ENCODE data around the gene EN1. TPM values are rescaled to one million over a fixed set of nuclear protein-coding genes. Genes with fewer than 3 reads are reported as not detected.

The EN1 gene
- total RNA-seq, 1 experiment from 2014 or later: not detected

- Mint-ChIP-seq H3K27ac (no peak overlapping the region), H3K36me3 (no peaks in the 10 kb centered on the region), H3K9me3 (no peaks in the 10 kb centered on the region), H3K27me3 (ENCODE audit: low read depth) (peaks cover 100% of the 10 kb centered on the region), H3K4me3 (peak overlapping the region; percentile 59), H3K4me1 (peaks cover 66% of the 10 kb centered on the region)
- POLR2A ChIA-PET: no interaction called here
- DNase-seq (ENCODE audit: low spot score): no peak
- no peak for ATAC-seq
- CTCF ChIA-PET: interaction anchor here (1.0 kb wide), 1 partner anchor 18 kb away, joined by 3 read pairs; no protein-coding TSS in a partner anchor
- TF ChIP-seq ZNF121 (CRISPR knock-in tag; IDR thresholded peaks at IDR 0.05) (no peak), RORB (CRISPR knock-in tag; IDR thresholded peaks at IDR 0.05) (no peak), NR1H2 (CRISPR knock-in tag; IDR thresholded peaks at IDR 0.05) (no peak), ATF3 (CRISPR knock-in tag; conservative IDR thresholded peaks at IDR 0.05) (no peak), KAT7 (CRISPR knock-in tag; IDR thresholded peaks at IDR 0.05; ENCODE audit: borderline replicate concordance) (no peak), E2F4 (CRISPR knock-in tag; IDR thresholded peaks at IDR 0.05; ENCODE audit: borderline replicate concordance, low read depth) (no peak), NFYB (CRISPR knock-in tag; conservative IDR thresholded peaks at IDR 0.05; ENCODE audit: low read depth) (no peak), TEAD1 (CRISPR knock-in tag; IDR thresholded peaks at IDR 0.05) (no peak), ZNF532 (CRISPR knock-in tag; IDR thresholded peaks at IDR 0.05; ENCODE audit: borderline replicate concordance) (no peak), EMX1 (CRISPR knock-in tag; IDR thresholded peaks at IDR 0.05) (no peak)
- TF ChIP-seq, protein P1, sequence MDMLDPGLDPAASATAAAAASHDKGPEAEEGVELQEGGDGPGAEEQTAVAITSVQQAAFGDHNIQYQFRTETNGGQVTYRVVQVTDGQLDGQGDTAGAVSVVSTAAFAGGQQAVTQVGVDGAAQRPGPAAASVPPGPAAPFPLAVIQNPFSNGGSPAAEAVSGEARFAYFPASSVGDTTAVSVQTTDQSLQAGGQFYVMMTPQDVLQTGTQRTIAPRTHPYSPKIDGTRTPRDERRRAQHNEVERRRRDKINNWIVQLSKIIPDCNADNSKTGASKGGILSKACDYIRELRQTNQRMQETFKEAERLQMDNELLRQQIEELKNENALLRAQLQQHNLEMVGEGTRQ (CRISPR knock-in tag; IDR thresholded peaks at IDR 0.05): no peak
Observed at GRCh38 chr2:118852605-118853128, 5.2 kb upstream of the EN1 start.

DNA sequence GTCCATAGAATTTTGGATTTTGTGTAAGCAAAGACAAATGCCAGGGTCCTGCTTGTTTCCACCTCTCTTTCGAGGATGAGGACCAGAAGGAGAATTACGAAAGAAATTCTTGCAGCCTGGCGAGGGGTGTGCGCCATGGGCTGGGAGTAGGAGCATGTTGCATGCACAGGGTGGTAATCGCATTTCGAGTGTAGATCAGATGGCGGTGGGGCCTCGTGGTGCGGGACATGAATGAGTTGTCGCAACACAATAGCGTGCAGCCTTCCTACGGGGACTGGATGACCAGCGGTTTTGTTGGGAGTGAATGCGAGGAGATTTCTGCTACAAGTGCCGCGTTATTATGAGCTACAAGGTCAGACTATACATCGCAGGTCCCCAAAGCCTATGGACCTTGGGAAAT, 4.2 kb upstream of the EN1 start:
- Mint-ChIP-seq H3K27me3 (ENCODE audit: low read depth) (peaks cover 97% of the 10 kb centered on the region), H3K4me3 (no peak overlapping the region; the same call in 1 of the 2 replicates)
- no peak for DNase-seq (ENCODE audit: low spot score)

More for the DNA sequence above, 4.2 kb upstream of the EN1 start:
- Mint-ChIP-seq H3K27ac (no peak overlapping the region), H3K4me1 (peaks cover 67% of the 10 kb centered on the region), H3K9me3 (no peaks in the 10 kb centered on the region), H3K36me3 (no peaks in the 10 kb centered on the region)
- no peak for ATAC-seq
- POLR2A ChIA-PET: no interaction called here
- TF ChIP-seq ZNF416 (CRISPR knock-in tag; IDR thresholded peaks at IDR 0.05) (no peak), SP1 (CRISPR knock-in tag; conservative IDR thresholded peaks at IDR 0.05) (no peak), ATF1 (CRISPR knock-in tag; IDR thresholded peaks at IDR 0.05) (no peak), ETV6 (CRISPR knock-in tag; IDR thresholded peaks at IDR 0.05) (no peak), NFYB (CRISPR knock-in tag; conservative IDR thresholded peaks at IDR 0.05; ENCODE audit: low read depth) (no peak), RORB (CRISPR knock-in tag; IDR thresholded peaks at IDR 0.05) (no peak), RELA (CRISPR knock-in tag; IDR thresholded peaks at IDR 0.05; ENCODE audit: borderline replicate concordance) (no peak), FOXP1 (CRISPR knock-in tag; IDR thresholded peaks at IDR 0.05; ENCODE audit: borderline replicate concordance) (no peak), HMGXB4 (CRISPR knock-in tag; IDR thresholded peaks at IDR 0.05) (no peak), PREB (CRISPR knock-in tag; IDR thresholded peaks at IDR 0.05; ENCODE audit: borderline replicate concordance) (no peak), ESRRA (CRISPR knock-in tag; IDR thresholded peaks at IDR 0.05; ENCODE audit: borderline replicate concordance) (no peak)
- TF ChIP-seq, protein P2, sequence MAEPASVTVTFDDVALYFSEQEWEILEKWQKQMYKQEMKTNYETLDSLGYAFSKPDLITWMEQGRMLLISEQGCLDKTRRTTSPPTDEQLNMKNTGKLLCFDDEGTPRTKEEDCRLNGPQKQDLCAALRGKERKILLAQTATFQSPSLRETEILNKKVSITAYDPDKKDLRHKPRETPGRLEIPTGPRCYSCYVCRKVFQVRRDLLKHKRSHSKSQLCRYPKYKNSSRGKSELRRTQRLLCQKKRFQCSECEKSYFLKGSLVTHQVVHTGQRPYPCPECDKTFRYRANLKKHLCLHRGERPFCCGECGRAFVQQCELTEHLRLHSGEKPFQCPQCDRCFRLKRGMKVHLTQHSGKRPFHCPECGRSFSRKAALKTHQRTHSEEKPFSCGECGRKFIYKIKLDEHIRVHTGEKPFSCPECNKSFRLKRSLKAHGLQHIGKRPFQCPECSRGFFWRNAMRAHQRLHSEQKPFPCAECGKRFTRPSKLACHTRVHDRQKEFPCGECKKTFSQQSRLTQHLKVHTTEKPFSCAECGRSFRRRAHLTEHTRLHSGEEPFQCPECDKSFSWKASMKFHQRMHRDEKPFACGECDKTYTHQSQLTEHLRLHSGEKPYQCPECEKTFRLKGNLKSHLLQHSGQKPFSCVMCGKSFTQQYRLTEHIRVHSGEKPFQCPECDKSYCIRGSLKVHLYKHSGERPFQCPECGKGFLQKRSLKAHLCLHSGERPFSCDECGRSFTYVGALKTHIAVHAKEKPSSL (CRISPR knock-in tag; conservative IDR thresholded peaks at IDR 0.05): no peak
- CTCF ChIA-PET: interaction anchor here (1.0 kb wide), 1 partner anchor 17 kb away, joined by 3 read pairs; no protein-coding TSS in a partner anchor
